Measurements from ENCODE around the gene C1QBP. TPM values are rescaled to one million over a fixed set of nuclear protein-coding genes. Genes with fewer than 3 reads are reported as not detected.

The C1QBP gene
- total RNA-seq, 1 donor from 2014 or later: 372 TPM

GRCh38 chr17:5429191-5429887, 9.6 kb downstream of the C1QBP start:
- H3K36me3 Mint-ChIP-seq (ENCODE audit: low read depth): peaks cover 81% of the 10 kb centered on the region
- H3K27me3 Mint-ChIP-seq (ENCODE audit: low read depth): no peaks in the 10 kb centered on the region
- H3K4me1 Mint-ChIP-seq (ENCODE audit: low read depth): peaks cover 12% of the 10 kb centered on the region
- no peaks in the 10 kb centered on the region for H3K9me3 Mint-ChIP-seq
- peak overlapping the region; percentile 38 for H3K27ac Mint-ChIP-seq
- no peak for DNase-seq (ENCODE audit: low spot score)
- intact Hi-C loops (cut with micrococcal nuclease): no loop called here
- no peak overlapping the region for H3K4me3 Mint-ChIP-seq (ENCODE audit: low read depth)

- Mint-ChIP-seq H3K36me3 (ENCODE audit: low read depth) (peaks cover 72% of the 10 kb centered on the region), H3K27ac (no peak overlapping the region)
These were observed 13.1 kb downstream of the C1QBP start for GRCh38 chr17:5425826-5426225.

GRCh38 chr17:5424909-5425308, 14.0 kb downstream of the C1QBP start:
- no peaks in the 10 kb centered on the region for H3K9me3 Mint-ChIP-seq
- no peak overlapping the region for H3K27ac Mint-ChIP-seq
- H3K27me3 Mint-ChIP-seq (ENCODE audit: low read depth): no peaks in the 10 kb centered on the region
- peaks cover 73% of the 10 kb centered on the region for H3K36me3 Mint-ChIP-seq (ENCODE audit: low read depth)
- H3K4me1 Mint-ChIP-seq (ENCODE audit: low read depth): peaks cover 30% of the 10 kb centered on the region
- no peak for DNase-seq (ENCODE audit: low spot score)
- no peak overlapping the region for H3K4me3 Mint-ChIP-seq (ENCODE audit: low read depth)
- intact Hi-C loops (cut with micrococcal nuclease): no loop called here

More at GRCh38 chr17:5425826-5426225, 13.1 kb downstream of the C1QBP start:
- intact Hi-C loops (cut with micrococcal nuclease): no loop called here
- H3K9me3 Mint-ChIP-seq: no peaks in the 10 kb centered on the region
- H3K4me1 Mint-ChIP-seq (ENCODE audit: low read depth): peaks cover 28% of the 10 kb centered on the region
- no peak overlapping the region for H3K4me3 Mint-ChIP-seq (ENCODE audit: low read depth)
- DNase-seq (ENCODE audit: low spot score): no peak
- no peaks in the 10 kb centered on the region for H3K27me3 Mint-ChIP-seq (ENCODE audit: low read depth)

- no peaks in the 10 kb centered on the region for H3K9me3 Mint-ChIP-seq
- DNase-seq (ENCODE audit: low spot score): no peak
- peaks cover 28% of the 10 kb centered on the region for H3K4me1 Mint-ChIP-seq (ENCODE audit: low read depth)
- no peak overlapping the region for H3K27ac Mint-ChIP-seq
- H3K4me3 Mint-ChIP-seq (ENCODE audit: low read depth): no peak overlapping the region
- intact Hi-C loops (cut with micrococcal nuclease): no loop called here
- no peaks in the 10 kb centered on the region for H3K27me3 Mint-ChIP-seq (ENCODE audit: low read depth)
- H3K36me3 Mint-ChIP-seq (ENCODE audit: low read depth): peaks cover 62% of the 10 kb centered on the region
These were observed 16.4 kb downstream of the C1QBP start for GRCh38 chr17:5422505-5422904.

- H3K4me1 Mint-ChIP-seq (ENCODE audit: low read depth): peaks cover 30% of the 10 kb centered on the region
- peaks cover 63% of the 10 kb centered on the region for H3K36me3 Mint-ChIP-seq (ENCODE audit: low read depth)
- H3K9me3 Mint-ChIP-seq: no peaks in the 10 kb centered on the region
- peak within 1 kb of the TSS; percentile 99 for H3K4me3 Mint-ChIP-seq (ENCODE audit: low read depth)
- intact Hi-C loops (cut with micrococcal nuclease): loop anchor here (1.0 to 10.0 kb wide), 4 partner anchors 19 to 135 kb away; partner anchors contain the start of genes C1QBP, DERL2, DHX33 and MIS12
- no peaks in the 10 kb centered on the region for H3K27me3 Mint-ChIP-seq (ENCODE audit: low read depth)
- peak; percentile 84 for DNase-seq (ENCODE audit: low spot score)
- peak within 1 kb of the TSS; percentile 98 for H3K27ac Mint-ChIP-seq
These were observed 18.8 kb downstream of the C1QBP start, which contains the start of gene RPAIN for GRCh38 chr17:5419959-5420653. TSS of gene RPAIN (plus strand) at chr17:5420182. CDS start at chr17:5420211, 29 bp downstream.

GRCh38 chr17:5419356-5419958, 19.5 kb downstream of the C1QBP start, which contains the start of gene NUP88:
TSS of gene NUP88 (minus strand) at chr17:5419662. CDS start at chr17:5419650, 12 bp downstream.
- intact Hi-C loops (cut with micrococcal nuclease): loop anchor here (1.0 to 10.0 kb wide), 3 partner anchors 20 to 135 kb away; partner anchors contain the start of genes C1QBP, DERL2, MIS12 and RABEP1
- H3K4me3 Mint-ChIP-seq (ENCODE audit: low read depth): peak within 1 kb of the TSS; percentile 99
- H3K27ac Mint-ChIP-seq: peak within 1 kb of the TSS; percentile 98
- H3K4me1 Mint-ChIP-seq (ENCODE audit: low read depth): peaks cover 28% of the 10 kb centered on the region
- peak; percentile 96 for DNase-seq (ENCODE audit: low spot score)
- peaks cover 61% of the 10 kb centered on the region for H3K36me3 Mint-ChIP-seq (ENCODE audit: low read depth)
- H3K27me3 Mint-ChIP-seq (ENCODE audit: low read depth): no peaks in the 10 kb centered on the region
- H3K9me3 Mint-ChIP-seq: no peaks in the 10 kb centered on the region

- Mint-ChIP-seq H3K4me3 (ENCODE audit: low read depth) (peak overlapping the region; percentile 99), H3K27me3 (ENCODE audit: low read depth) (no peaks in the 10 kb centered on the region), H3K36me3 (ENCODE audit: low read depth) (peaks cover 58% of the 10 kb centered on the region), H3K27ac (peak overlapping the region; percentile 98), H3K9me3 (no peaks in the 10 kb centered on the region), H3K4me1 (ENCODE audit: low read depth) (peaks cover 28% of the 10 kb centered on the region)
- intact Hi-C loops (cut with micrococcal nuclease): loop anchor here (1.0 to 10.0 kb wide), 3 partner anchors 20 to 134 kb away; partner anchors contain the start of genes C1QBP, DERL2, MIS12 and RABEP1
- DNase-seq (ENCODE audit: low spot score): peak; percentile 64
These were observed 20.0 kb downstream of the C1QBP start for GRCh38 chr17:5418858-5419355.

GRCh38 chr17:5416901-5417300, 22.1 kb downstream of the C1QBP start:
- intact Hi-C loops (cut with micrococcal nuclease): loop anchor here (10.0 kb wide), 1 partner anchor 132 kb away; the partner anchor contains the start of gene RABEP1
- H3K36me3 Mint-ChIP-seq (ENCODE audit: low read depth): peaks cover 66% of the 10 kb centered on the region
- no peak overlapping the region for H3K27ac Mint-ChIP-seq
- no peak for DNase-seq (ENCODE audit: low spot score)
- H3K4me3 Mint-ChIP-seq (ENCODE audit: low read depth): peak overlapping the region; percentile 68
- H3K27me3 Mint-ChIP-seq (ENCODE audit: low read depth): no peaks in the 10 kb centered on the region
- no peaks in the 10 kb centered on the region for H3K9me3 Mint-ChIP-seq
- peaks cover 36% of the 10 kb centered on the region for H3K4me1 Mint-ChIP-seq (ENCODE audit: low read depth)

GRCh38 chr17:5413682-5414081, 25.3 kb downstream of the C1QBP start:
- intact Hi-C loops (cut with micrococcal nuclease): loop anchor here (10.0 kb wide), 1 partner anchor 129 kb away; the partner anchor contains the start of gene RABEP1
- Mint-ChIP-seq H3K27ac (peak overlapping the region; percentile 15), H3K36me3 (ENCODE audit: low read depth) (peaks cover 68% of the 10 kb centered on the region), H3K9me3 (no peaks in the 10 kb centered on the region), H3K27me3 (ENCODE audit: low read depth) (no peaks in the 10 kb centered on the region), H3K4me1 (ENCODE audit: low read depth) (peaks cover 34% of the 10 kb centered on the region), H3K4me3 (ENCODE audit: low read depth) (no peak overlapping the region)
- no peak for DNase-seq (ENCODE audit: low spot score)

GRCh38 chr17:5410594-5411272, 28.2 kb downstream of the C1QBP start:
- Mint-ChIP-seq H3K27ac (peak overlapping the region; percentile 74), H3K9me3 (no peaks in the 10 kb centered on the region), H3K36me3 (ENCODE audit: low read depth) (peaks cover 46% of the 10 kb centered on the region), H3K27me3 (ENCODE audit: low read depth) (no peaks in the 10 kb centered on the region), H3K4me3 (ENCODE audit: low read depth) (no peak overlapping the region), H3K4me1 (ENCODE audit: low read depth) (peaks cover 32% of the 10 kb centered on the region)
- DNase-seq (ENCODE audit: low spot score): no peak
- intact Hi-C loops (cut with micrococcal nuclease): loop anchor here (10.0 kb wide), 1 partner anchor 126 kb away; the partner anchor contains the start of gene RABEP1

GRCh38 chr17:5408186-5408585, 30.8 kb downstream of the C1QBP start:
- no peaks in the 10 kb centered on the region for H3K27me3 Mint-ChIP-seq (ENCODE audit: low read depth)

GRCh38 chr17:5405400-5405799, 33.6 kb downstream of the C1QBP start:
- Mint-ChIP-seq H3K4me1 (ENCODE audit: low read depth) (peaks cover 8% of the 10 kb centered on the region), H3K4me3 (ENCODE audit: low read depth) (no peak overlapping the region), H3K36me3 (ENCODE audit: low read depth) (peaks cover 25% of the 10 kb centered on the region), H3K27ac (no peak overlapping the region), H3K9me3 (no peaks in the 10 kb centered on the region), H3K27me3 (ENCODE audit: low read depth) (no peaks in the 10 kb centered on the region)
- intact Hi-C loops (cut with micrococcal nuclease): no loop called here
- no peak for DNase-seq (ENCODE audit: low spot score)

More at GRCh38 chr17:5408186-5408585, 30.8 kb downstream of the C1QBP start:
- DNase-seq (ENCODE audit: low spot score): no peak
- Mint-ChIP-seq H3K36me3 (ENCODE audit: low read depth) (peaks cover 33% of the 10 kb centered on the region), H3K9me3 (no peaks in the 10 kb centered on the region), H3K4me3 (ENCODE audit: low read depth) (no peak overlapping the region), H3K27ac (no peak overlapping the region), H3K4me1 (ENCODE audit: low read depth) (peaks cover 27% of the 10 kb centered on the region)
- intact Hi-C loops (cut with micrococcal nuclease): no loop called here

Measured in activated T-helper 2 cell treated with anti-CD3 and anti-CD28 coated beads, Interferon-gamma antibody, Interleukin-2, Interleukin-4, amounts not matched to agents 10 μg/mL and 5 μg/mL and 100 μg/mL, durations not matched to agents 14 hours and 24 hours and 36 hours (primary cell).